WI38 (cell line): ENCODE data around the gene YWHAE.
"Not testable (repeated sequence)": the region's sequence is repeated elsewhere in the genome, so short reads cannot be mapped to it uniquely, and the experiment has no call there.

Source experiments
- H3K4me3 ChIP-seq: 2 replicates; pipeline ENCODE4 v1.5.1; 2011; ENCODE audit warnings: low read depth, mild to moderate bottlenecking, control low read depth, low read length
- CTCF ChIP-seq: IDR thresholded peaks from 2 replicates; pipeline ENCODE4 v1.5.1; 2012; ENCODE audit warnings: low read depth, mild to moderate bottlenecking, control low read depth, low read length

YWHAE gene

GRCh38 chr17:1315891-1316403, 84.1 kb downstream of the YWHAE start:
- no peak for TF ChIP-seq CTCF
- no peak overlapping the region for H3K4me3 ChIP-seq

DNA sequence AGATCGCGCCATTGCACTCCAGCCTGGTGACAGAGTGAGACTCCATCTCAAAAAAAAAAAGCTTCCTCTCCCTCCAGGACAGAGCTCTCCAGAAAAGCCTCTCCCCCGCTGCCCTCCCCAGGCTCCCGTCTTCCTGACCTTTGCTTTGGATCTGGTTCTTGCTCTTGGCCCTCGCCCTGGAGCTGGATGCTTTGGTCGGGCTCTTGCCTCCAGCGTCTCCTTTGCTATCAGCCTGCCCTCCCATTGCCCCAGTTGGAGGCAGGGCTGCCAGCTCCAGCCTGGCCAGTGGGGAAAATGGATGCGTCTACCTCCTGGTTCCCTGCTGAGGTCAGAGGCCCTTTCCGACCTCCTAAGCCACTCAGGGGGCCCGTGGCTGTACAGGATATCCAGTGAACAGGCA, 84.6 kb downstream of the YWHAE start:
- no peak overlapping the region for H3K4me3 ChIP-seq

DNA sequence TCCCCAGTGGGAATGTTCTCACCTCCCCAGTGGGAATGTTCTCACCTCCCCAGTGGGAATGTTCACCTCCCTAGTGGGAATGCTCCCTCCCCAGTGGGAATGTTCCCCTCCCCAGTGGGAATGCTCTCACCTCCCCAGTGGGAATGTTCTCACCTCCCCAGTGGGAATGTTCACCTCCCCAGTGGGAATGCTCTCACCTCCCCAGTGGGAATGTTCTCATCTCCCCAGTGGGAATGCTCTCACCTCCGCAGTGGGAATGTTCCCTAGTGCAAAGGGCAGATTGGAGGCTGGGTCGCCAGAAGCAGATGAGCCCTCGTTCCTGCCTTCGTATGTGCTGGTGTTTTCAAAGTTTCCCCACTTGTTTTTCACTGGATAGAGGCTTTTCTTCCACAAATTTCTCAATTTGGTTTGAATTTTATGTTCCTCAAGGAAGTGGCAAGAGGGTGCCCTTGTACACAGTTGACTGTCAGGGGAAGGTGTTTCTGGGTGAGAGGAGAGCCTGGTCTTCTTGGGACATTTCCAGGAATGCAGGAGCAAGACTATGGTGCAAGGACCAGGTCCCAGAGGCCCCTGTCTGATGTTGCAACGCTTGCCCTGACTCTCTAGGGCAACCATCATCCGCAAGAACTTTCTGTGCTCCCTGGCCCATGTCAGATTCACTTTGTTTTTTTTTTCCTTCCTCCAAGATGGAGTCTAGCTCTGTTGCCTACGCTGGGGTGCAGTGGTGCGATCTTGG, 86.6 kb downstream of the YWHAE start:
- H3K4me3 ChIP-seq, result no peak overlapping the region
- no peak for TF ChIP-seq CTCF

More for the DNA sequence above, 84.6 kb downstream of the YWHAE start:
- no peak for TF ChIP-seq CTCF

DNA sequence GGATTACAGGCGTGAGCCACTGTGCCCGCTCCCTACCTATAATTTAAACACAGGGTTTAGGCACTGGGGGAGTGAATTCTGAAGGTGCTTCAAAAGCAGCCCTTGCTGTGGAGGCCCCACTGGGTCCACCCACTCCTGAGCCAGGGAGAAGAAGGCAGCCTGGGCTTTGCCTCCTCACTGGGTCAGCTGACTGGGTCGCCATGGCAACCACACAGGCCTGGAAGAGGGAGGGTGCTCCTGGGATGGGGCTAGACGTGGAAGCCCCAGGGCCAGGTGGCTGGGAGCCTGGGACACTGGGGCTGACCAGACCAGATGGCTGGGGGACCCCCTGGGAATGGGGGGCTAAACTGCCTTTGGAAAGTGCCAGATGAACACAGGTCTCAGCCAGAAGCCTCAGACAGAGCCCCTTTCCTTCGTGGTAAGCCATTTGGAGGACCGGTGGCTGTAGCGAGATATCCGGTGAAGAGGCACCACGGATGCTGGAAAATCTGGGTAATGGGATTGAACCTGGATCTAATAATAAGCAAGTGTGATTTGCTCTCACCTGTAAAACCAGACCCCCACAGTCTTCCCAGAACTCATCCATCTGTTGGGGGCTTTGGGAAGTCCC, 87.7 kb downstream of the YWHAE start:
- no peak for TF ChIP-seq CTCF
- H3K4me3 ChIP-seq, result no peak overlapping the region

DNA sequence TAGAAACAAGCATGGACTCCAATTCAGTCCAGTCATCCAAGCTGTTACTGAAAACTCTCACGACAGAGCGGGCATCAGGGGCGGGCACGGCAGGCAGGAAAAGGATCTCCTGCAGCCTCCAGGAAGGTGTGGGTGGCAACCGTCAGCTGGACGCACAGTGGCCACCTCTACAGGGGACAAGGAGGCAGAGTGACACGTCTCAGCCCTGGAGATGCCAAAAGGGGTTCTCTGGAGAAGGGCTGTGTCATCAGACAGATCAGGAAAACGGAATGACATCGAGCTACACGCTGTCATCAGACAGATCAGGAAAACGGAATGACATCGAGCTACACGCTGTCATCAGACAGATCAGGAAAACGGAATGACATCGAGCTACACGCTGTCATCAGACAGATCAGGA, 92.2 kb downstream of the YWHAE start:
- H3K4me3 ChIP-seq, result not testable (repeated sequence)

- H3K4me3 ChIP-seq, result no peak overlapping the region
- TF ChIP-seq CTCF, result no peak
These were observed 95.0 kb downstream of the YWHAE start for GRCh38 chr17:1304962-1305563.

- no peak overlapping the region for H3K4me3 ChIP-seq
These were observed 95.5 kb downstream of the YWHAE start for GRCh38 chr17:1304522-1304921.

More at GRCh38 chr17:1304522-1304921, 95.5 kb downstream of the YWHAE start:
- TF ChIP-seq CTCF, result no peak
